NCI-H187 (cell line): Measurements from ENCODE around the gene WNT7B.

Source experiments
- DNase-seq, 2 experiments: peaks; one replicate each; lab custom pipeline; 2025; lab: John Stamatoyannopoulos, UW

Gene WNT7B

GRCh38 chr22:45995405-45996101, 18.6 kb upstream of the WNT7B start:
- DNase-seq, result no peak

- DNase-seq, result no peak
Observed at GRCh38 chr22:45994491-45995404, 17.8 kb upstream of the WNT7B start.

GRCh38 chr22:45993841-45994240, 16.9 kb upstream of the WNT7B start:
- no peak for DNase-seq

GRCh38 chr22:45993143-45993692, 16.3 kb upstream of the WNT7B start:
- no peak for DNase-seq

GRCh38 chr22:45992737-45993136, 15.8 kb upstream of the WNT7B start:
- no peak for DNase-seq

- DNase-seq, result no peak
Observed at GRCh38 chr22:45991098-45991497, 14.1 kb upstream of the WNT7B start.

GRCh38 chr22:45987136-45987861, 10.3 kb upstream of the WNT7B start:
- no peak for DNase-seq

- DNase-seq, result no peak
Observed at GRCh38 chr22:45984316-45984916, 7.5 kb upstream of the WNT7B start.

- no peak for DNase-seq
Observed at GRCh38 chr22:45983797-45984196, 6.8 kb upstream of the WNT7B start.

GRCh38 chr22:45980761-45981160, 3.8 kb upstream of the WNT7B start:
- no peak for DNase-seq

GRCh38 chr22:45980268-45980570, 3.3 kb upstream of the WNT7B start:
- no peak for DNase-seq

- no peak for DNase-seq
Observed at GRCh38 chr22:45978275-45978713, 1.3 kb upstream of the WNT7B start.

GRCh38 chr22:45977551-45978274, 751 bp upstream of the WNT7B start:
- DNase-seq, result no peak

- DNase-seq, result no peak
Observed at GRCh38 chr22:45976254-45977002, 534 bp downstream of the WNT7B start.

GRCh38 chr22:45975164-45976161, 1.5 kb downstream of the WNT7B start:
- DNase-seq, result no peak

- DNase-seq, result no peak
Observed at GRCh38 chr22:45974498-45974897, 2.5 kb downstream of the WNT7B start.

- DNase-seq, result no peak
Observed at GRCh38 chr22:45972889-45973253, 4.1 kb downstream of the WNT7B start.

GRCh38 chr22:45972091-45972888, 4.7 kb downstream of the WNT7B start:
- no peak for DNase-seq
